Lung microvascular endothelial cell (primary cell): Measurements from ENCODE around the gene ULBP1. TPM values are rescaled to one million over a fixed set of nuclear protein-coding genes. Genes with fewer than 3 reads are reported as not detected.
"Not testable (repeated sequence)": the region's sequence is repeated elsewhere in the genome, so short reads cannot be mapped to it uniquely, and the experiment has no call there.

Source experiments
- DNase-seq, 2 donors: peaks; one replicate each; pipeline versions ENCODE4 v3.0.0 to v3.0.0-alpha.2; 2010; ENCODE audit warnings: low read depth in 2 of 2
- total RNA-seq: library from RNA; depleted of rRNA; stranded (reverse); fragments of >200 nt; gene quantifications from 2 replicates; pipeline ENCODE4 v1.2.1, GENCODE V29; 2014

Gene ULBP1
- total RNA-seq, 1 donor from 2014 or later, result under 0.01 TPM

GRCh38 chr6:150004783-150005717 is 41.3 kb downstream of the ULBP1 start:
- peak; percentile 88 for DNase-seq

- no peak for DNase-seq
Measured at GRCh38 chr6:150005761-150006651, 42.3 kb downstream of the ULBP1 start.

- peak; percentile 36 to 48 for DNase-seq
Measured at GRCh38 chr6:150006961-150007464, 43.3 kb downstream of the ULBP1 start.

GRCh38 chr6:150008588-150008987 is 44.8 kb downstream of the ULBP1 start:
- no peak for DNase-seq

DNA sequence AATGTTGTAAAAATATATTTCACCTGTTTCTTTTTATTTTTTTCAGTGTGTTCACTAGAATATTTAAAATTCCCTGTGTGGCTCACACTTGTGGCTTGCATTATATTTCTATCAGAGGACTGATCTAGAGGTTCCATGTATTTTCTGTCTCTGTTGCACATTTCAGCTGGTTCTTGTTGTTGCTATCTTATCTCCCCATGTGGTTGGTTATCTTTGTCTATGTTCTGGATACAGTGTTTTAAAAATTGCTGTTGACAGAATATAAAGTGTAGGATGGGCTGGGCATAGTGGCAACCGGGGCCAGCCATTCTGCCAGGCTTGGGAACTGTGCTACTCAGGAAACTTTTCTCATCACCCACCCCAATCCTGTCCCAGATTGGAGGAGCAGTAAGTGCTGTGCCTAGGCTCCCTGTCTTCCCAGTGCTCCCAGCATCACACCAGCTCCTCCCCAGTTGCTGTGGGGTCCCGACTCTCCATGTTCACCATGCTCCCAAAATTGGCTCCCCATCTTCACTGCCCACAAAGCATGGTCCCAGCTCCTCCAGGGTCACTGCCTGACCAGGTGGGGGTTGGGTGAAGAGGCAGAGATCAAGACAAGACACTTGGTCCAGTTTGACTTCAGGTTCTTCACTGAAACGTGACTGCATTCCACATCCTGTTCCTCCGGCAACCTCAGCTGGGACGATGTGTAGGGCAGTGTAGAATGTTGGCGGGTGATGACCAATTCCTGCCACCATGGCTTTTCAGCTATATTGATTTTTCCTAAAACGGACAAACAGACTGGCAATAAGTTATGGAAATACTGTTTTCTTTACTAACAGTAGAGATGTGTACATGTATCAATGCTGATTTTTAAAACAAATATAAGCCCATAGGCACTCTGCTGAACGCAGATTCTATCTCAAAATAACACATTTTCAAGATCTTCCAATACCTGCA is 49.4 kb downstream of the ULBP1 start:
- not testable (repeated sequence) for DNase-seq

GRCh38 chr6:150013785-150014622 is 50.3 kb downstream of the ULBP1 start:
- not testable (repeated sequence) for DNase-seq

DNA sequence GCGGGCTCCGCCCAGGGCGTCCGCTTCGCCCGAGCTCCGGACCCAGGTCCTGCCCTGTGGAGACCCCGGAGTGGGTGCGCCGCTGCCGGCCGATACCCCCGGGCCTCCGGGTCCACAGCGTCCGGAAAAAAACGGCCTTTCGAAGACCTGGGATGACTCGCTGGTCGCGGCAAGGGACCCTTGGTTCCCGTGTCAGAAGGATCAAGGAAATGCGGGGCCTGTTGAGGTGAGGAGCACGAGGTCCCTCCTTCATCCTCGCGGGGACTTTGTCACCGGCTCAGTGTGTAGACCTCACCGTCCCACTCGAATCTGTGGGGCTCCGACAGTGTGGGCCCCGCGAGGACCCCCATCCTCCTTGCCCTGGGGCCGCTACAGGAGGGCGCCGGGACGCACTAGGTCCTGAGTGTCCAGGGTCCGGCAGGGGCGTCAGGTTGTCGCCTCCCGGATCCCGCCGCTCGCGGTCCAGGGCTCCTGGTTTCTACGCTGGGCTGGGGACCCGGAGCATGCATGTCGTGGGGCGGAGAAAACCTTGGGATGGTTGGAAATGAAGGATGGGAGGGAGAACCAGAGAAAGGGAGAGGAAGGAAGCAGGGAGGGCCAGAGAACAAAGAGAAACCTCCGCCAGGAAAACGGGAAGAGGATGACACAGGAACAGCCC is 51.0 kb downstream of the ULBP1 start:
- DNase-seq, result not testable (repeated sequence)

DNA sequence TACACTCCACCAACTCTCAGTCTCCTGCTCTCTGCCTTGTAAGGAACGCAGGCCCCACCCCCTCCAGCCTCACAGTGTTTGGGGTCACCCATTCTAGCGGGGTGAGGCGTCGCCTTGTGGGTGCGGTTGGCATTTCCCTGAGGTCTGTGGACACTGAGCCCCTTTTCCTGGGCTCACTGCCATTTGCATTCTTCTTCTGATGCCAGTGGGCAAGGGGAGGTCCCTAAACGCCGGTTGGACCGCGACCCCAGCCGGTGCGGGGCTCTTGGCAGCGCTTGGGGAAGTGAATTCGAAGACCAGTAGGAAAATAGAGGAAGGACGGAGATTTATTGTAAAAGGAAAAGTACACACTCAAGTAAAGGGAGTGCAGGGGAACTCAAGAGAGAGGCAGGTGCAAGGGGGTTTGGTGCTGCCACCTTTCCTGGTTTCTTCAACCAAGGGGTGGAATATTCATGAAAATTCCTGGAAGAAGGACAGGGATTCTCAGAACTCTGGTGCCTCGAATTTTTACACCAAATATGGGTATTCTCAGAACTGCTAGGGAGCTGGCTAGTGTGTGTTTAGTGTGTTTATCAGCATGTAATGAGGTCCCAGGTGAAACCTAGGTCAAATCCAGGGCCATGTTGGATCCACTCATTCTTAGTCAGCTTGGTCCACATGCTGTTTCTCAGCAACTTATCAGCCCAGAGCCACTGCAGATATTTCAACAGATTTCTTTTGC is 51.7 kb downstream of the ULBP1 start:
- DNase-seq, result not testable (repeated sequence)

DNA sequence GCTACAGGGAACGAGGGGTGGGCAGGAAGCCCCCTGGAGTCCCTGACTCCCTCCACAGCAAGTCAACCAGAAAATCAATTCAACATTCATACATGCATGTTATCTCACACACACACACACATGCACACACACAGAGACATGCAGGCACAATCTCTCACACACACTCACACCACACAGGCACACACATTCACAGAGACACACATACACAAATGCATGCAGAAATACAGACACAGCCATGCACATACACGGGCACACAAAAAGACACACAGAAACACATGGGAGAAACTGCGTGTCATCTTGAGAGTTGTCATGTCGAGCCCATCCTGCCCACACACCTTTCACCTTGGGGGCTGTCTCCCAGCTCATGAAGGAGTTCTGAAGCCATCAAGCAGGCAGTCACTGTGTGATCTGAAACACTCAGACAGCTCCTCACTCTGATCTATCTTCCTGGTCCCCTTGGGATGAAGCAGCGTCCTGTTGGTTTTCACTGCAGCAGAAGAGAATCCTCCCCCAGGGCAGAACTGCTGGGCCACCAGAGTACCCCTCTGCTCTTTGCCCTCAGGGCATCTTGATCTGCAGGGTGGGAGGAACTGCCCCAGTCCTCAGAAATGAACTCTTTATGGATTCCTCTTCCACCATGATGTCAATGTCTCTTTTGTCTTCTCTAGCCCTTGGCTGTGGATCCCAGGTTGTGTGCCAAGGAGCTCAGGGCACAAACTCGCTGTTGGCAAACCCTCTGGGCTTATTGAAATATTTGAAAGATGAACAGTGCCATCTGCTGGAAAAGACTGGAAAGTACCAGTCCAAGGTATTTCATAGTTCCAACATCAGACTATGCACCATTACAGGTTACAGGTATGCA is 52.8 kb downstream of the ULBP1 start:
- peak; percentile 65 to 75 for DNase-seq

DNA sequence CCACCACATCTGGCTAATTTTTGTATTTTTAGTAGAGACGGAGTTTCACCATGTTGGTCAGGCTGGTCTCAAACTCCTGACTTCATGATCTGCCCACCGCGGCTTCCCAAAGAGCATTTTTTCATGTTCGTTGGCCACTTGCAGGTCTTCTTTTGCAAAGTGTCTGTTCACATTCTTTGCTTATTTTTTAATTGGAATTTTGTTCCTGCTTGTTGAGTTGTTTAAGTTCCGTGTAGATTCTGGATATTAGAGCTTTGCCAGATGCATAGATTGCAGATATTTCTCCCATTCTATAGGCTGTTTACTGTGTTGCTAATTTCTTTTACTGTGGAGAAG is 53.4 kb downstream of the ULBP1 start:
- DNase-seq, result not testable (repeated sequence)

DNA sequence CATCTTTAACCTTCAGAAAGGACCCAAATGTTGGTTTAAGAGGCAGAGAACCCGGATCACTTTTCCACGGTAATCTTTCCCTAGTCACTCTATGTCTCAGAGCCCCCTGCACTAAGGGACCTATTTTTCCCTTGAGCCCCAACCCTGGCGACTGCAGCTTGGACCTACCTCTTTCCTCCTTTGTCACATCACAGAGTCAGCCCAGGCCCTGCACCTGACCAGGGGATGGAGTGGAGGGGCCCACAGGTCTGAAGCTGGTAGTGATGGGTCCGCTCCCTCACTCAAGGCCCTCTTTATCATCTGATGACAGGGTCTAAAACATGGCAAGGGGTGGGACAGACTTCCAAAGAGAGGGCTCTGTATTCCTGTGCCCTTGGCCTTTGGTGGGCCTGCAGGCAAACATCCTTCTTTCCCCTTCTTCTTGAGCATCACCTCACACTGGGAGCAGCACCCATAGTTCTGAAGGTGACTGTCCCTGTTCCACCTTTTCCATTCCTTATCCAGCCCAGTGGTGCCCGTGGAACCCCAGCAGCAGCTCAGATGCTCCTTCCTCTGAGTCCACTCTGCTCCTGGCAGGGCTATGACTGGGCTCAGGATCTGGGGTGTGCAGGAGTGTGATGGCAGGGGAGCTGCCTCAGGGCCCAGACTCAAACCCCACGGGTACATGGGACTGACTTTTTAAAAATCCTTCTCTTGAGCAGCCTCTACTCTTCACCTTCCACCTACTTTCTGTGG is 55.3 kb downstream of the ULBP1 start:
- no peak for DNase-seq

DNA sequence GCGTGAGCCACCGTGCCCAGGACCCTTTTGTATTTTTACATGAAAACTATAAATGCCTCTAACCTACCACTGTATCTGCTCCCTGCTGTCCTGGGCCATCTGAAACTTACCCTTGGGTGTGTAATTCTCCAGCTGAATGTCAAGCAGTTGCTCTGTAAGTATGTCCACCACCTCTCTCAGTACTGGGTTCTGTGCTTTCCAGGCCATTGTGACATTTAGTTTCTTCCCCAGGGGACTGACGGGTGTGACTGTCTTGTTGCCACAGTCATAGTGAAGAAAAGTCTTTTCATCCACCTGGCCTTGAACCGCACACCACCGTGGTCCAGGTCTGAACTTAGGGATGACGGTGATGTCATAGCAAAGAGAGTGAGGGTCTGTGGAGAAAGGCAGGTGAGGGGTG is 58.1 kb downstream of the ULBP1 start:
- DNase-seq, result not testable (repeated sequence)

Other genes with a start within 250 kb of the ULBP1 start
- gene LATS1, start 245.8 kb upstream of the ULBP1 start, total RNA-seq, result 4.6 and 7.1 TPM in 2 replicates
- gene NUP43, start 217.4 kb upstream of the ULBP1 start, total RNA-seq, result 15.9 and 19.6 TPM in 2 replicates
- gene PCMT1, start 214.2 kb upstream of the ULBP1 start, total RNA-seq, result 74.0 and 76.7 TPM in 2 replicates
- gene LRP11, start 99.6 kb upstream of the ULBP1 start, total RNA-seq, result 8.1 and 18.8 TPM in 2 replicates
- gene RAET1E, start 65.8 kb upstream of the ULBP1 start, total RNA-seq, result under 0.01 TPM in 1 of 2 replicates, not detected in the other
- gene RAET1G, start 40.8 kb upstream of the ULBP1 start, total RNA-seq, result 0.20 and 0.22 TPM in 2 replicates
- 0.79 and 2.4 TPM in 2 replicates for gene ULBP2, start 21.9 kb upstream of the ULBP1 start, total RNA-seq
- not detected in 2 replicates for gene RAET1L, start 61.6 kb downstream of the ULBP1 start, total RNA-seq
- gene ULBP3, start 105.2 kb downstream of the ULBP1 start, total RNA-seq, result 2.4 and 4.8 TPM in 2 replicates
- gene PPP1R14C, start 179.1 kb downstream of the ULBP1 start, total RNA-seq, result not detected in 2 replicates